ENCODE results near the gene SLC25A20.

SLC25A20 gene

DNA sequence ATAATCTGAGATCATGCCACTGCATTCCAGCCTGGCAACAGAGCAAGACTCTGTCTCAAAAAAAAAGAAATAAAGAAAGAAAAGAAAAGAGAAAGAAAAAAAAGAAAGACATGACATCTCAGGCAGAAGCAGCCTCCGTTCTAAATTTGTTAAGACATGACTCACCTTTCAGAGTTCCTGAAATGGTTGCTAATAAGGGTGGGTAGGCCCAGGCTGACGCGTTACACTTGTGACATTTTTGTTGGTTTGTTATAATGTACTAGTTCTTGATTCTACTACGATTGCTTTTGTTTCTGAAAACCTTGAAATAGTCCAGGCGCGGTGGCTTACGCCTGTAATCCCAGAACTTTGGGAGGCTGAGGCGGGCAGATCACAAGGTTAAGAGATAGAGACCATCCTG lies 21.0 kb downstream of the SLC25A20 start:
- Histone ChIP-seq H4K20me1 (ENCODE audit: insufficient read depth, low read length, poor library complexity, severe bottlenecking) (no peaks in the 10 kb centered on the region), H3K4me2 (ENCODE audit: low read depth, low read length, poor library complexity, severe bottlenecking) (no peak overlapping the region), H3K9me3 (ENCODE audit: insufficient read depth, low read depth, low read length) (no peaks in the 10 kb centered on the region), H3K9me2 (replicated peaks; ENCODE audit: low read depth, low read length) (no peaks in the 10 kb centered on the region), H3K4me1 (ENCODE audit: insufficient read depth, low read length, poor library complexity, severe bottlenecking) (no peaks in the 10 kb centered on the region), H3K4me3 (ENCODE audit: low read length, poor library complexity, severe bottlenecking) (no peak overlapping the region), H3F3A (ENCODE audit: low read depth) (no peaks in the 10 kb centered on the region), H2AFZ (ENCODE audit: low read length) (no peak overlapping the region), H3K27me3 (ENCODE audit: insufficient read depth, low read length, poor library complexity, severe bottlenecking) (no peaks in the 10 kb centered on the region), H3K9ac (ENCODE audit: low read depth, low read length, poor library complexity, severe bottlenecking) (no peak overlapping the region), H3K36me3 (ENCODE audit: insufficient read depth, low read length) (no peaks in the 10 kb centered on the region), H3K79me2 (ENCODE audit: insufficient read depth, low read length) (no peaks in the 10 kb centered on the region)
- TF ChIP-seq, protein P1, sequence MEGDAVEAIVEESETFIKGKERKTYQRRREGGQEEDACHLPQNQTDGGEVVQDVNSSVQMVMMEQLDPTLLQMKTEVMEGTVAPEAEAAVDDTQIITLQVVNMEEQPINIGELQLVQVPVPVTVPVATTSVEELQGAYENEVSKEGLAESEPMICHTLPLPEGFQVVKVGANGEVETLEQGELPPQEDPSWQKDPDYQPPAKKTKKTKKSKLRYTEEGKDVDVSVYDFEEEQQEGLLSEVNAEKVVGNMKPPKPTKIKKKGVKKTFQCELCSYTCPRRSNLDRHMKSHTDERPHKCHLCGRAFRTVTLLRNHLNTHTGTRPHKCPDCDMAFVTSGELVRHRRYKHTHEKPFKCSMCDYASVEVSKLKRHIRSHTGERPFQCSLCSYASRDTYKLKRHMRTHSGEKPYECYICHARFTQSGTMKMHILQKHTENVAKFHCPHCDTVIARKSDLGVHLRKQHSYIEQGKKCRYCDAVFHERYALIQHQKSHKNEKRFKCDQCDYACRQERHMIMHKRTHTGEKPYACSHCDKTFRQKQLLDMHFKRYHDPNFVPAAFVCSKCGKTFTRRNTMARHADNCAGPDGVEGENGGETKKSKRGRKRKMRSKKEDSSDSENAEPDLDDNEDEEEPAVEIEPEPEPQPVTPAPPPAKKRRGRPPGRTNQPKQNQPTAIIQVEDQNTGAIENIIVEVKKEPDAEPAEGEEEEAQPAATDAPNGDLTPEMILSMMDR (conservative IDR thresholded peaks at IDR 0.05; ENCODE audit: low read length): no peak

DNA sequence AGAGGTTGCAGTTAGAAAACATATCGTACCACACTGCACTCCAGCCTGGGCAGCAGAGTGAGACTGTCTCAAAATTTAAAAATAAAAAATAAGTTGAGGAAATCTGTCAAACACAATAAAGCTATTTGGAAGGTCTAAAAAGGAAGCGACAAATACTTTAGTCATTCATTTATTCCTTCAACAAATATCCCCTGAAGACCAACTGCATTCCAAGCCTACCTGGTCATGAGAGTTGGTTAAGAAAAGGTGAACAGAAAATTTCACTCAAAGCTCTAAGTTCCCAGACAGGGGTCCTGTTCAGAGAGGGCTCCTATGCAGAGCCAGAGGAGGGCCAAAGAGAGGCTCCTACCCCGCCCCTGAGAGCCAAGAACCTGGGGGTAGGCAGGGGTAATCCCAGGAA lies 35.6 kb downstream of the SLC25A20 start:
- Histone ChIP-seq H3K4me2 (ENCODE audit: low read depth, low read length, poor library complexity, severe bottlenecking) (no peak overlapping the region), H3K4me1 (ENCODE audit: insufficient read depth, low read length, poor library complexity, severe bottlenecking) (no peaks in the 10 kb centered on the region), H3K79me2 (ENCODE audit: insufficient read depth, low read length) (no peaks in the 10 kb centered on the region), H4K20me1 (ENCODE audit: insufficient read depth, low read length, poor library complexity, severe bottlenecking) (no peaks in the 10 kb centered on the region), H3K9ac (ENCODE audit: low read depth, low read length, poor library complexity, severe bottlenecking) (no peak overlapping the region), H3K9me3 (ENCODE audit: insufficient read depth, low read depth, low read length) (no peaks in the 10 kb centered on the region), H3F3A (ENCODE audit: low read depth) (no peaks in the 10 kb centered on the region), H2AFZ (ENCODE audit: low read length) (no peak overlapping the region), H3K9me2 (replicated peaks; ENCODE audit: low read depth, low read length) (no peaks in the 10 kb centered on the region), H3K4me3 (ENCODE audit: low read length, poor library complexity, severe bottlenecking) (no peak overlapping the region), H3K36me3 (ENCODE audit: insufficient read depth, low read length) (no peaks in the 10 kb centered on the region), H3K27me3 (ENCODE audit: insufficient read depth, low read length, poor library complexity, severe bottlenecking) (no peaks in the 10 kb centered on the region)
- no peak for TF ChIP-seq EZH2phosphoT487 (IDR thresholded peaks at IDR 0.05; ENCODE audit: borderline replicate concordance)
- TF ChIP-seq, protein P1 (conservative IDR thresholded peaks at IDR 0.05; ENCODE audit: low read length): no peak

DNA sequence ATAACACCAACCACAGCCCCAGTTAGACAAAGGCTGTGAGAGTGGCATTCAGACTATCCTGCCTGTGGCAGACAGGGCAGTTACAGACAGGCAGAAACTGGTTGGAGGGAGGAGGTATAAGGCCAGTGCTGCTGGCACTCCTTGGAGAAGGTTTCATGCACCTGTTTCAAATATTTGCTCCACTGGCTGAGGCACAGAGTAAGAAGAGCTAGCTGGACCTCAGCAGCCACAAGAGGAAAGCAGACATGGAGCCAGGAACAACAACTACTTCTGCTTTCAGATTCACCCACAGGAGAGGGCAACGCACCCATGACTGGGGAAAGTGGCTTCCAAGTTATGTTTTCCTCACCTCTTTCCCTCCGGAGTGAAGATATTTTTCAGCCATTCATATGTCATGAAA lies 39.5 kb downstream of the SLC25A20 start:
- no peaks in the 10 kb centered on the region for H4K20me1 ChIP-seq (ENCODE audit: insufficient read depth, low read length, poor library complexity, severe bottlenecking)
- no peak overlapping the region for H3K9ac ChIP-seq (ENCODE audit: low read depth, low read length, poor library complexity, severe bottlenecking)
- no peak overlapping the region for H2AFZ ChIP-seq (ENCODE audit: low read length)
- no peaks in the 10 kb centered on the region for H3K36me3 ChIP-seq (ENCODE audit: insufficient read depth, low read length)
- no peaks in the 10 kb centered on the region for H3K9me2 ChIP-seq (replicated peaks; ENCODE audit: low read depth, low read length)
- H3K4me2 ChIP-seq (ENCODE audit: low read depth, low read length, poor library complexity, severe bottlenecking): no peak overlapping the region
- H3K4me1 ChIP-seq (ENCODE audit: insufficient read depth, low read length, poor library complexity, severe bottlenecking): peaks cover 12% of the 10 kb centered on the region
- no peaks in the 10 kb centered on the region for H3K27me3 ChIP-seq (ENCODE audit: insufficient read depth, low read length, poor library complexity, severe bottlenecking)
- H3K9me3 ChIP-seq (ENCODE audit: insufficient read depth, low read depth, low read length): no peaks in the 10 kb centered on the region
- no peaks in the 10 kb centered on the region for H3F3A ChIP-seq (ENCODE audit: low read depth)
- TF ChIP-seq EZH2phosphoT487 (IDR thresholded peaks at IDR 0.05; ENCODE audit: borderline replicate concordance): no peak
- TF ChIP-seq, protein P1 (conservative IDR thresholded peaks at IDR 0.05; ENCODE audit: low read length): no peak
- H3K4me3 ChIP-seq (ENCODE audit: low read length, poor library complexity, severe bottlenecking): no peak overlapping the region
- H3K79me2 ChIP-seq (ENCODE audit: insufficient read depth, low read length): no peaks in the 10 kb centered on the region
